CD4-positive, alpha-beta T cell (primary cell): ENCODE data around the gene BPIFA1. TPM values are rescaled to one million over a fixed set of nuclear protein-coding genes. Genes with fewer than 3 reads are reported as not detected.

Experiments used
- ATAC-seq: fragments of 200-7000 bp; cut with Tn5 transposase; one replicate; pipeline ENCODE4 v1.10.0; 2022; ENCODE audit warnings: mild to moderate bottlenecking; ENCODE audit not compliant: poor library complexity
- CTCF ChIA-PET: fragments of 350-600 bp; sonication (Branson Sonifier 250); formaldehyde crosslinking; loops from one replicate; lab custom pipeline; 2021; ENCODE audit warnings: antibody characterized with exemption, inconsistent platforms; lab: Charles Lee
- POLR2A ChIA-PET: fragments of 350-600 bp; sonication (Branson Sonifier 250); formaldehyde crosslinking; loops from one replicate; lab custom pipeline; 2021; ENCODE audit warnings: antibody characterized with exemption, inconsistent platforms; lab: Charles Lee
- DNase-seq, 14 experiments: peaks; one replicate each; pipeline ENCODE4 v3.0.0-alpha.2; 2013 to 2020; ENCODE audit warnings: mixed read lengths in 2 of 14
- H3K27ac ChIP-seq, 2 donors: one replicate each; pipeline versions ENCODE4 v1.5.1 to v1.7.0; 2013; ENCODE audit warnings: low read length in 2 of 2, low read depth in 1 of 2, mild to moderate bottlenecking in 1 of 2
- H3K27me3 ChIP-seq, 2 experiments: 1 replicate in 1 of 2; 2 replicates in 1 of 2; pipeline versions ENCODE4 v1.6.1 to v1.7.0; 2013; ENCODE audit warnings: low read length in 2 of 2, control low read depth in 1 of 2, mild to moderate bottlenecking in 1 of 2, moderate library complexity in 1 of 2; ENCODE audit not compliant: insufficient read depth in 2 of 2, control insufficient read depth in 1 of 2
- H3K36me3 ChIP-seq: one replicate; pipeline ENCODE4 v1.6.1; 2013; ENCODE audit warnings: low read length, control low read depth; ENCODE audit not compliant: insufficient read depth
- H3K4me1 ChIP-seq: one replicate; pipeline ENCODE4 v1.6.1; 2013; ENCODE audit warnings: low read length, control low read depth; ENCODE audit not compliant: insufficient read depth
- H3K4me3 ChIP-seq: one replicate; pipeline ENCODE4 v1.5.1; 2013; ENCODE audit warnings: mild to moderate bottlenecking, low read length, moderate library complexity
- H3K9me3 ChIP-seq, 2 experiments: 1 replicate in 1 of 2; 2 replicates in 1 of 2; pipeline versions ENCODE4 v1.6.1 to v1.7.0; 2013; ENCODE audit warnings: low read length in 2 of 2, mild to moderate bottlenecking in 2 of 2, control low read depth in 1 of 2, moderate library complexity in 1 of 2; ENCODE audit not compliant: control insufficient read depth in 1 of 2, insufficient read depth in 1 of 2
- H3K27ac Mint-ChIP-seq: one replicate; pipeline ENCODE4 v1.8.0; 2020; ENCODE audit warnings: mixed read lengths
- H3K27me3 Mint-ChIP-seq: one replicate; pipeline ENCODE4 v1.8.0; 2021; ENCODE audit warnings: mixed read lengths
- H3K36me3 Mint-ChIP-seq: one replicate; pipeline ENCODE4 v1.8.0; 2021; ENCODE audit warnings: low read depth, mixed read lengths
- H3K4me1 Mint-ChIP-seq: one replicate; pipeline ENCODE4 v1.8.0; 2021; ENCODE audit warnings: low read depth, mixed read lengths
- H3K4me3 Mint-ChIP-seq: one replicate; pipeline ENCODE4 v1.8.0; 2020; ENCODE audit warnings: mild to moderate bottlenecking, mixed read lengths
- H3K9me3 Mint-ChIP-seq: one replicate; pipeline ENCODE4 v1.8.0; 2020; ENCODE audit warnings: mixed read lengths
- intact Hi-C, 2 experiments: fragments of 100-400 bp; cut with DNase I in 1 of 2; cut with micrococcal nuclease in 1 of 2; formaldehyde crosslinking; loops; one replicate each; pipeline versions ENCODE4 v1.15.1 to v1.9.0; 2023 to 2025; cut with DNase I, micrococcal nuclease
- total RNA-seq, 174 experiments: library from RNA in 2 of 174; stranded (reverse) in 2 of 174; gene quantifications; one replicate each; pipeline ENCODE4 v1.2.3 and lab custom pipeline; 2021 to 2026
- TF ChIP-seq, protein P1 (sequence below): fragments of 200-600 bp; IDR thresholded peaks from one replicate; pipeline ENCODE4 v1.8.0; 2022; ENCODE audit warnings: antibody characterized with exemption, mild to moderate bottlenecking

Gene BPIFA1
- total RNA-seq, 2 experiments from 2014 or later: not detected

- Mint-ChIP-seq H3K4me3 (no peak overlapping the region), H3K27ac (no peak overlapping the region), H3K27me3 (peaks cover 41% of the 10 kb centered on the region), H3K4me1 (no peaks in the 10 kb centered on the region), H3K9me3 (no peaks in the 10 kb centered on the region), H3K36me3 (no peaks in the 10 kb centered on the region)
- no peaks in the 10 kb centered on the region for H3K4me1 ChIP-seq
- no peak overlapping the region for H3K4me3 ChIP-seq
- ATAC-seq (no peak), DNase-seq (no peak)
- ChIA-PET CTCF (no interaction called here), POLR2A (no interaction called here)
- H3K36me3 ChIP-seq: no peaks in the 10 kb centered on the region
- no peaks in the 10 kb centered on the region for H3K9me3 ChIP-seq
- no peaks in the 10 kb centered on the region for H3K27me3 ChIP-seq
- TF ChIP-seq, protein P1, sequence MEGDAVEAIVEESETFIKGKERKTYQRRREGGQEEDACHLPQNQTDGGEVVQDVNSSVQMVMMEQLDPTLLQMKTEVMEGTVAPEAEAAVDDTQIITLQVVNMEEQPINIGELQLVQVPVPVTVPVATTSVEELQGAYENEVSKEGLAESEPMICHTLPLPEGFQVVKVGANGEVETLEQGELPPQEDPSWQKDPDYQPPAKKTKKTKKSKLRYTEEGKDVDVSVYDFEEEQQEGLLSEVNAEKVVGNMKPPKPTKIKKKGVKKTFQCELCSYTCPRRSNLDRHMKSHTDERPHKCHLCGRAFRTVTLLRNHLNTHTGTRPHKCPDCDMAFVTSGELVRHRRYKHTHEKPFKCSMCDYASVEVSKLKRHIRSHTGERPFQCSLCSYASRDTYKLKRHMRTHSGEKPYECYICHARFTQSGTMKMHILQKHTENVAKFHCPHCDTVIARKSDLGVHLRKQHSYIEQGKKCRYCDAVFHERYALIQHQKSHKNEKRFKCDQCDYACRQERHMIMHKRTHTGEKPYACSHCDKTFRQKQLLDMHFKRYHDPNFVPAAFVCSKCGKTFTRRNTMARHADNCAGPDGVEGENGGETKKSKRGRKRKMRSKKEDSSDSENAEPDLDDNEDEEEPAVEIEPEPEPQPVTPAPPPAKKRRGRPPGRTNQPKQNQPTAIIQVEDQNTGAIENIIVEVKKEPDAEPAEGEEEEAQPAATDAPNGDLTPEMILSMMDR: no peak
- no peak overlapping the region for H3K27ac ChIP-seq
- intact Hi-C loops: no loop called here
These were observed 3.6 kb downstream of the BPIFA1 start for GRCh38 chr20:33239418-33239817.

DNA sequence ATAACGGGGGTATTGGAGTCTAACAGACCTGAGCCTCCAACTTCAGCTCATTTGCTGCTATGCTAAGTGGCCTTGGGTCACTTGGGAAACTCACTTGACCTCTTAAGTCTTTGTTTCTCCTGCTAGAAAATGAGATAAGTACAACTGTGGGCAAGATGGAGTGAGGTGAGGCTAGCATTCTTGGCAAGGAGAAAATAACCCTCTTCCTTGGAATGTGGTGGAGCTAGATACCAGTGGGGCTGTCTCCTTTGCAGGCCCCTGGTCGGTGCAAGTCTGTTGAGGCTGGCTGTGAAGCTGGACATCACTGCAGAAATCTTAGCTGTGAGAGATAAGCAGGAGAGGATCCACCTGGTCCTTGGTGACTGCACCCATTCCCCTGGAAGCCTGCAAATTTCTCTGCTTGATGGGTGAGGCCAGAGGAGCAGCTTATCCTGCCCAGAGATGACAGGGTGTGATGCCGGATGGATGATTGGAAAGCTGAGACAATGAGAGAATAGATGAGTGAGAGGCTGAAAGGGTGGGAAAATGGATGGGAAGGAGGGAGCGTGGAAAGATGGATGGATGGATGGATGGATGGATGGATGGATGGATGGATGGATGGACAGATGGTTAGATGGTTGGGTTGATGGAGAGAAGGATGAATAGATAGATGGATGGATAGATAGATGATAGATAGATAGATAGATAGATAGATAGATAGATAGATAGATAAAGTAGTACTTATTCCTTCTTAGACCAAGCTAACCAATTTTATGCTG lies 4.4 kb downstream of the BPIFA1 start:
- Histone ChIP-seq H3K36me3 (no peaks in the 10 kb centered on the region), H3K9me3 (no peaks in the 10 kb centered on the region), H3K4me3 (no peak overlapping the region), H3K27ac (no peak overlapping the region), H3K27me3 (no peaks in the 10 kb centered on the region), H3K4me1 (no peaks in the 10 kb centered on the region)
- H3K4me3 Mint-ChIP-seq: no peak overlapping the region
- H3K27ac Mint-ChIP-seq: no peak overlapping the region
- TF ChIP-seq, protein P1: no peak
- H3K27me3 Mint-ChIP-seq: peaks cover 41% of the 10 kb centered on the region
- no peaks in the 10 kb centered on the region for H3K9me3 Mint-ChIP-seq
- ATAC-seq (no peak), DNase-seq (no peak)
- ChIA-PET POLR2A (no interaction called here), CTCF (no interaction called here)
- H3K4me1 Mint-ChIP-seq: no peaks in the 10 kb centered on the region
- intact Hi-C loops: no loop called here
- H3K36me3 Mint-ChIP-seq: no peaks in the 10 kb centered on the region

GRCh38 chr20:33240923-33241322 lies 5.1 kb downstream of the BPIFA1 start:
- H3K4me3 ChIP-seq: no peak overlapping the region
- no peak overlapping the region for H3K4me3 Mint-ChIP-seq
- TF ChIP-seq, protein P1: no peak
- no peak overlapping the region for H3K27ac Mint-ChIP-seq
- H3K36me3 Mint-ChIP-seq: no peaks in the 10 kb centered on the region
- peaks cover 36% of the 10 kb centered on the region for H3K27me3 Mint-ChIP-seq
- no peaks in the 10 kb centered on the region for H3K27me3 ChIP-seq
- DNase-seq (no peak), ATAC-seq (no peak)
- POLR2A ChIA-PET: no interaction called here
- H3K4me1 Mint-ChIP-seq: no peaks in the 10 kb centered on the region
- no peaks in the 10 kb centered on the region for H3K4me1 ChIP-seq
- H3K27ac ChIP-seq: no peak overlapping the region
- H3K36me3 ChIP-seq: no peaks in the 10 kb centered on the region
- H3K9me3 ChIP-seq: no peaks in the 10 kb centered on the region
- H3K9me3 Mint-ChIP-seq: no peaks in the 10 kb centered on the region
- CTCF ChIA-PET: no interaction called here
- intact Hi-C loops: no loop called here
